ENCODE data around the gene PLD3. TPM values are rescaled to one million over a fixed set of nuclear protein-coding genes. Genes with fewer than 3 reads are reported as not detected.
A peak's percentile ranks its signal among the peaks of the same experiment; 100 is the strongest.

Gene PLD3
- total RNA-seq, 1 donor from 2014 or later, result 284 TPM

- no peak for DNase-seq (ENCODE audit: low read depth)
- no peak for TF ChIP-seq CTCF (conservative IDR thresholded peaks at IDR 0.05; ENCODE audit: low read depth, low read length)
- H3K4me3 ChIP-seq (ENCODE audit: low read depth, low read length), result peak overlapping the region; percentile 74
Measured at GRCh38 chr19:40424637-40425449, 76.3 kb downstream of the PLD3 start.

DNA sequence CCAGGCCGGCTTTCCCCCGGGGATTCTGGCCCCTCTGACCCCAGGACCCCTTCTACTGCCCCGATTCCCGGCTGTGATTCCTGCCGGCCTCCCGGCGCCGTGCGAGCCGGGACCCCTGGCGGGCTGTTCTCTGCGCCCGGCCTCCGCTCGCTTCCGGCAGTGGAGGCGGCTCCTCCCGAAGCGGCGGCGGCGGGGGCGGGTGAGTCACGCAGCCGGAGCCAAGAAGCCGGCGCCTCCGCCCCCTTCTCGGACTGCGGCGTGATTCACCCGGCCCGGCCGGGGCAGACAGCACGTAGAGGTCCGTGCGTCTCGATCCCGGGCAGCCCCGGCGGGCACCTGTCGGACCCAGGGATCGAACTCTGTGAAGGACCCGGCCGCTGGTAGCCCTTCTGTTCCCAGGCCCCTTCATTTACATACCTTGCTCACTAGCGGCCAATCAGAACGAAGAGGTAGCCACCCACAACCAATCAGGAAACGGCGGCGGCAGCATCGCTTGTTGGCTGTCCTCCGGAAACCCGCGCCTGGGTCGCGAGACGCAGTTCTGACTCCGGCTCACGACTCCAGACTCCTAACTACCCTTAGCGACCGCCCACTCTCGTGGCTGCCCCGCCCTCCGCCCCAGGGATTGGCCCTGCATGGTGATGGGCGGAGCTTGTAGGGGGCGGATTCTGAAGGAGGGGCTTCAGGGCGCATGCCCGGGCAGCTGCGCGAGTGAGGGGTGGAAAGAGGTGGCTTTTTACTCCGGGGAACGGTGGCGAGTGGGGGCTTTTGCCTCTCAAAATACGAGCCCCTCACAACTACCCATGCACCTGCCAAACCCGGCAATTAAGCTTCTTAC is 77.2 kb downstream of the PLD3 start, which contains the start of gene SERTAD1:
SERTAD1 (minus strand) TSS at position 543 of the 838 bp plus-strand sequence. CDS start 2,446 bp downstream, outside the sequence.
- peak; percentile 88 for DNase-seq (ENCODE audit: low read depth)
- peak; percentile 57 for TF ChIP-seq CTCF (conservative IDR thresholded peaks at IDR 0.05; ENCODE audit: low read depth, low read length)
- H3K4me3 ChIP-seq (ENCODE audit: low read depth, low read length), result peak within 1 kb of the TSS; percentile 74

Other genes starting within 250 kb of the PLD3 start
- gene MAP3K10, start 157.3 kb upstream of the PLD3 start, total RNA-seq, result 9.9 and 10.4 TPM in 2 replicates
- gene TTC9B, start 130.3 kb upstream of the PLD3 start, total RNA-seq, result not detected in 2 replicates
- 0.14 and 0.23 TPM in 2 replicates for gene CCNP, start 122.0 kb upstream of the PLD3 start, total RNA-seq
- gene AKT2, start 63.4 kb upstream of the PLD3 start, total RNA-seq, result 46.4 and 77.0 TPM in 2 replicates
- 10.6 and 13.5 TPM in 2 replicates for gene C19orf47, start 298 bp upstream of the PLD3 start, total RNA-seq
- gene HIPK4, start 41.5 kb downstream of the PLD3 start, total RNA-seq, result not detected in 2 replicates
- 0.80 and 1.3 TPM in 2 replicates for gene PRX, start 64.7 kb downstream of the PLD3 start, total RNA-seq
- 14.2 and 14.5 TPM in 2 replicates for gene SERTAD1, start 77.3 kb downstream of the PLD3 start, total RNA-seq
- gene SERTAD3, start 95.6 kb downstream of the PLD3 start, total RNA-seq, result 11.3 and 18.1 TPM in 2 replicates
- gene BLVRB, start 117.0 kb downstream of the PLD3 start, total RNA-seq, result 29.0 and 34.0 TPM in 2 replicates
- 0.14 and 0.17 TPM in 2 replicates for gene SPTBN4, start 118.3 kb downstream of the PLD3 start, total RNA-seq
- gene SHKBP1, start 228.2 kb downstream of the PLD3 start, total RNA-seq, result 108 and 113 TPM in 2 replicates